Jurkat, Clone E6-1 (cell line): Measurements from ENCODE around the gene CRISPLD2.

Source experiments
- DNase-seq: peaks from one replicate; pipeline ENCODE4 v3.0.0-alpha.2; 2011; ENCODE audit warnings: low read depth, low spot score
- H3K4me3 ChIP-seq: 2 replicates; pipeline ENCODE4 v1.5.1; 2011; ENCODE audit warnings: mild to moderate bottlenecking, low read length, control low read depth, moderate library complexity

The CRISPLD2 gene

GRCh38 chr16:84874004-84874435 is 54.2 kb downstream of the CRISPLD2 start:
- no peak overlapping the region for H3K4me3 ChIP-seq
- no peak for DNase-seq

GRCh38 chr16:84874553-84874952 is 54.8 kb downstream of the CRISPLD2 start:
- no peak for DNase-seq
- no peak overlapping the region for H3K4me3 ChIP-seq

GRCh38 chr16:84874983-84875382 is 55.2 kb downstream of the CRISPLD2 start:
- no peak for DNase-seq
- H3K4me3 ChIP-seq, result no peak overlapping the region

DNA sequence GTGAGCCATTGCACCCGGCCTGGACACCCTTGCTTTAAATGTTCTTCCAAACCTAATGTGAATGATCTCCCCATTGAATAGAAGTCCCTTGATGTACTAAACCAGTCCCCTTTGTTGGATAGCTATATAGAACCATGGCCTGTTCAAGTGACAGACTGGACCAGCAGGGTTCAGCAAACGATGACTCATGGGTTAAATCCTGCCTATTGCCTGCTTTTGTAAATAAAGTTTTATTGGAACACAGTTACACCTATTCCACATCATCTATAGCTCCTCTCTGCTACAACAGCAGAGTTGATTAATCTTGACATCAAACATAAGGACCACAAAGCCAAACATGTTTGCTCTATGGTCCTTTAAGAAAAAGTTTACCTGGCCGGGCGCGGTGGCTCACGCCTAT is 56.1 kb downstream of the CRISPLD2 start:
- no peak overlapping the region for H3K4me3 ChIP-seq
- no peak for DNase-seq

- H3K4me3 ChIP-seq, result no peak overlapping the region
- DNase-seq, result no peak
Measured at GRCh38 chr16:84876873-84877606, 57.3 kb downstream of the CRISPLD2 start.

- H3K4me3 ChIP-seq, result no peak overlapping the region
- no peak for DNase-seq
Measured at GRCh38 chr16:84878770-84879169, 59.0 kb downstream of the CRISPLD2 start.

DNA sequence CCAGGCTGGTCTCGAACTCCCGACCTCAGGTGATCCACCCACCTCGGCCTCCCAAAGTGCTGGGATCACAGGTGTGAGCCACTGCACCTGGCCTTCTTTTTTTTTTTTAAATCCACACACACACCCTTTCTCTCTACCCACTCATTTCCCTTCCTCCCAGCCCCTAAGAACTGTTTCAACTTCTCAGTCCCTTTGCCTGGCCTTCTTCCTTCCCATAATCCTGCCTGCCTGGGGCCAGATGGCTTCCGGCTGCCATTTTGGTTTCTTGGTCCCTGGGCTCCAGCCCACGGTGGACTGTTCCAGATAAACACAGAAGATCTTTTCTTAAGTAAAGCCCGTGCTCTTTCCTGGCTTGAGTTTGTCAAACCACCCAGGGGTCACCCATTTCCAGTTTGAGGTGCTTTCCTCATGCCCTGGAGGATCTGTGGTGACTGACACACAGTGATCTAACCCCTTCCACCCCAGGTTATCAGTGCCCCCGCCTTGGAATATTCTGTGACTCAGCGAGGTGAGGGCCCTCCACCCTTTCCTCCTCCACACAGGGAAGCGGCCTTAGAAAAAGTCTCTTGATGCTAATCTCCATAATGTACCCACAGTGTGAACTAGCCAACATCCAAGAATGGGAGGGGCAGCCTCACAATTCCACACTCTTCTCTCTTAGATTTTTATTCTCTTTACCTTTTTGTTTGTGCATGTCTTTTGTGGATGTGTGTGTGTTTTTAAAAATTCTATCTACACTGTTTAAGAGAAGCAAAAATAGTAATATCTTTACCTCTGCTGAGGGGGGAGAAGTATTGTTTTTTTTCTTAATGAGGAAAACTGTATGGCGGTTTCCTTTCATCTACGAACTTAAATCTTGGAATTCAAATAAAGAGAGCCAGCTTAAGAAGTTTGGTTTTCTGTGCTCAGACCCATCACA is 60.0 kb downstream of the CRISPLD2 start:
- H3K4me3 ChIP-seq, result no peak overlapping the region
- DNase-seq, result no peak

- DNase-seq, result no peak
- no peak overlapping the region for H3K4me3 ChIP-seq
Measured at GRCh38 chr16:84881702-84882521, 62.1 kb downstream of the CRISPLD2 start.

DNA sequence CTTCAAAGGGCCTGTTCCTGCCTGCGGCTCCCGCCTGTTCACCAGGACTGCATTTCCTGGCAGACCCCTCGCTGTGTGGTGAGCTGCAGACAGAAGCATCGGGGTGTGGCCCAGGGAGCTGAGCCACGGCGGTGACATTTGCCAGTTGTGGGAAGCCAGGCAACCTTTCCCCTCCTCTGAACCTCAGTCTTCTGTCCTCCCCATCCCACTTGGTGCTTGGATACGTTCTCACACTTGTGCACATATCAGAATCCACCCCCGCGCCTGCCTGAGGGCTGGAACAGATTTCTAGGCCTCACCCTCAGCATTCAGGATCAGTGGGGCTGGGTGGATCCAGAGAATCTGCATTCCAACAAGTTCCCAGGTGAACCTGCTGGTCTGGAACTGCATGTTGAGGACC is 63.5 kb downstream of the CRISPLD2 start:
- no peak for DNase-seq

GRCh38 chr16:84884246-84884595 is 64.4 kb downstream of the CRISPLD2 start:
- H3K4me3 ChIP-seq, result no peak overlapping the region
- DNase-seq, result no peak

More for the DNA sequence above, 63.5 kb downstream of the CRISPLD2 start:
- H3K4me3 ChIP-seq, result no peak overlapping the region

DNA sequence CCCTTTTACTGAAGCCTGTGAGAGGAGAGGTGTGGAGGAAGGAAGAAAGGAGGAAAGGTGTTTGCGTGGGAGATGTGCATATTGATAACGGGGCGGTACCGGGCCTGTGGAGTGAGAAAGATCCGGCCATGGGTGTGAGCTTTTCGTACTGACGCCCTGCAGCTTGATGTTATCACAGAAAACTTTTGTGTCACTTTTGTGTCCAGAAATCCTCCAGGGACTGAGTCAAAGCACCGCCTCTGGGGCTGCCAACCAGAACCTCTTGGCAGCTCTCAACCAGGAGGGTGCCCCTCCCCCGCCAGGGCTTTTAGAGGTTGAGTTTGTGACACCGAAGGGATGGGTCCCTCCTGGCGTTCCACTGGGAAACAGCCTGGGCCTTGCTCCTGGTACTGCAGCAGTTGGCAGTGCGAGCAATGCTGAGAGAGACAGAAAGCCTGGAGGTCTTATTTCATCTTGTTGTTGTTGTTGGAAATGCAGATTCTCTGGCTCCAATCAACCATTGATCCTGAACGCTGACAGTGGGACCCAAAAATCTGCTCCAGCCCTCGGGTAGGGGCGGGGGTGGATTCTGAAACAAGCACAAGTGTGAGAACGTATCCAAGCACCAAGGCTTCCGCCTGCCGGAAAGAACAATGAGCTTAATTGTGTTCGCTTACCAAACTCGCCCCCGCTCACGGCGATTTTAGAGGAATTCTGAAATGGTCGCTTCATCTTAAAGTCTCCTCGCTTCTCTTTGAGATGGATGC is 65.0 kb downstream of the CRISPLD2 start:
- no peak overlapping the region for H3K4me3 ChIP-seq
- DNase-seq, result no peak

DNA sequence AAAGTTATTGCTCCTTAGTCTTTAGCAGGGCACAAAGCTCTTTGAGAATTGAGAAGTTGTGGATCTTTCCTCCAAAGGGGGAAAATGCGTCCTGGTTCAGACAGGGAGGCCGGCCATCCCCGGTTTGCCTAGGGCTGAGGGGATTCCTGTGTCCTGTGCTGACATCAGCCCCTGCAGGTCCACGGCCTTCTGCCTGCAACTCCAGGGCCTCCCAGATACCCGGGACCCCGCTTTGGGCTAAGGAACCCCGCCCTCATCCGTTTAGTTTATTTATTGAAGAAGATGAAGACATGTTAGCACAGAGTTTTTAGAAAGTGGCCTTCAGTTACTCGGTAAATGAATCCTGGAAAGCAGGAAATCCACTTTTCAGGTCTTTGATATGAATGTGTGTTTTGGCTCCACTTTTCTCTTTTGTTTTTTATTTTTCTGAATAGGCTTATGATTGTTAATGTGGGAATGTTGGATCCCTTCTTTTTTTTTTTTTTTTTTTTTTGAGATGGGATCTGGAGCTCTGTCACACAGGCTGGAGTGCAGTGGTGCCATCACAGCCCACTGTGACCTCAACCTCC is 65.6 kb downstream of the CRISPLD2 start:
- H3K4me3 ChIP-seq, result no peak overlapping the region
- DNase-seq, result no peak

DNA sequence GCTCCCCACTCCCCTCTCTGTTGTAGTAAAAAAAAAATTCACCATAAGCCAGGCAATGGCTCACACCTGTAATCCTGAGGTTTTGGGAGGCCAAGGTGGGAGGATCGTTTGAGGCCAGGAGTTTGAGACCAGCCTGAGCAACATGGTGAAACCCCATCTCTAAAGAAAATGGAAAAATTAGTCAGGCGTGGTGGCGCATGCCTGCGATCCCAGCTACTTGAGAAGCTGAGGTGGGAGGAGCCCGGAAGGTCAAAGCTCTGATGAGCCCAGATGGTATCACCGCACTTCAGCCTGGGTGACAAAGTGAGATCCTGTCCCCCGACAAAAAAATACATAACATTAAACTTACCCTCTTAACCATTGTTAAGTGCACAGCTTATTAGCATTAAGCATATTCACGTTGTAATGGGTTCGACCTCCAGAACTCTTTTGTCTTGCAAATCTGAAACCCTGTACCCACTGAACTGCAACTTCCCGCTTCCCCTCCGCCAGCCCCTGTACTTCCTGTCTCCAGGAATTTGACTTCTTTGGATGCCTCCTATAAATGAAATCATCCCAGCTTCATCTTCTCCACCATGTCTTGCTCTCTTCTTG is 66.8 kb downstream of the CRISPLD2 start:
- no peak overlapping the region for H3K4me3 ChIP-seq
- no peak for DNase-seq

DNA sequence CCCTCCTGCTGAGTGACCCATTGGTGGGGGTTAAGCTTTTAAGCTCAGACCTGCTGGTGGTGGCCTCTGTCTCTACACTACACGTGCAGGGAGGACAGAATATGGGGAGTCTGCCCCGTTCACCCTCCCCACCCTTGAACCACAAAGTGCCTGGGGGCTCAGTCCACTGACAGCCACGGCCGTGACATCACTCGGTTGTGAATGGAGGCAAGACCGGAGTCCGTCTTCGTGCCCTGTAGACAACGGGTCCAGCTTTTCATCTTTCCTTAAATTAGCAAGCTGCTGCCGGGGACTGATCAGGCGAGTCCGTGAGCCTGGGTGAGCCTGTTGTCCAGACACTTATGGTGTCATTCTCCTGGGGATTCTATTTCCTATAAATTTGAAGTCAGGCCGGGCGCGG is 67.4 kb downstream of the CRISPLD2 start:
- H3K4me3 ChIP-seq, result no peak overlapping the region
- DNase-seq, result no peak

- H3K4me3 ChIP-seq, result no peak overlapping the region
- DNase-seq, result no peak
Measured at GRCh38 chr16:84888450-84888849, 68.7 kb downstream of the CRISPLD2 start.

GRCh38 chr16:84889066-84889465 is 69.3 kb downstream of the CRISPLD2 start:
- H3K4me3 ChIP-seq, result no peak overlapping the region
- no peak for DNase-seq

- no peak for DNase-seq
- H3K4me3 ChIP-seq, result no peak overlapping the region
Measured at GRCh38 chr16:84890427-84890826, 70.6 kb downstream of the CRISPLD2 start.

GRCh38 chr16:84891149-84891795 is 71.5 kb downstream of the CRISPLD2 start:
- H3K4me3 ChIP-seq, result no peak overlapping the region
- DNase-seq, result no peak
